Stimulated activated CD8-positive, alpha-beta memory T cell treated with anti-CD3 and anti-CD28 coated beads, Interleukin-15, amount 100 ng/mL, for 4 hours (primary cell): ENCODE data around the gene VSTM2B.

Source experiments
- DNase-seq, 2 donors: peaks; one replicate each; pipeline ENCODE4 v3.0.0-alpha.2; 2020; ENCODE audit warnings: low read depth in 2 of 2

VSTM2B gene

DNA sequence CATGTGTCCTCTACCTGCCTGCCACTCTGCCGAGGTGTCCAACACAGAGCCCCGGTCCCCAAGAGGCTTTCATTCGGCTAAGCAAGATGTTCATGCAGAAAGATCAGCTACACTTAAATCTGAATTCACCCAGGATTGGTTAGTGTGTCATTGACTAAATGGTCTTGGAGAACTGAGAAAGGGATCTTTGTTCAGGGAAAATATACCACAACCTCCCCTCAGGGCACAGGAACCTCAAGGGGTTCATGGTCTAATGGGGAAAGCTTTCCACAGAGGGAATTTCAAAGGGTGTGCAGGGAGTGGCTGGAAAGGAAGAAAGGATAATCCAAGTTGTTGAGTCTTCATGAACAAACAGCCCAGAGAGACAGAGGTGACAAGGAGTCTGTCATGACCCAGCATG is 65.9 kb downstream of the VSTM2B start:
- no peak for DNase-seq

GRCh38 chr19:29593869-29594268 is 68.1 kb downstream of the VSTM2B start:
- no peak for DNase-seq

GRCh38 chr19:29596080-29596727 is 70.4 kb downstream of the VSTM2B start:
- DNase-seq: no peak

GRCh38 chr19:29596885-29597525 is 71.2 kb downstream of the VSTM2B start:
- DNase-seq: no peak

DNA sequence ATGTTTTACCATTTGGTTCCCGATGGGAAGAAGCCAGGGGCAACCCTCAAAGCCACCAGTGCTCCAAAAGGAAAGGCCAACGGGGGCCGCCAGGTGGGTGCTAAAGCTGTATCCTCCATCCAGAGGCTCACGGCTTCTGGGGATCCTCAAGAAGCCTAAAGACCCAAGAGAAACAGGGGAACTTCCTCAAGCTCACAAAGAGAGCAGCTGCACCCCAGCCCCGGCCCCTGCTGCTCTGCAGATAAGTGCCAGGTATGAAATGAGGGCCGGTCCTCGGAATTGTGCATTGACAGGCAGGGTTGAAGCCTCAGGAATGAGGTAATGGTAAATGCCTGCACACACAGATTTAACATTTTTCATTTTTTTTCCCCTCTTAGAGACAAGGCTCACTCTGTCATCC is 72.2 kb downstream of the VSTM2B start:
- no peak for DNase-seq

DNA sequence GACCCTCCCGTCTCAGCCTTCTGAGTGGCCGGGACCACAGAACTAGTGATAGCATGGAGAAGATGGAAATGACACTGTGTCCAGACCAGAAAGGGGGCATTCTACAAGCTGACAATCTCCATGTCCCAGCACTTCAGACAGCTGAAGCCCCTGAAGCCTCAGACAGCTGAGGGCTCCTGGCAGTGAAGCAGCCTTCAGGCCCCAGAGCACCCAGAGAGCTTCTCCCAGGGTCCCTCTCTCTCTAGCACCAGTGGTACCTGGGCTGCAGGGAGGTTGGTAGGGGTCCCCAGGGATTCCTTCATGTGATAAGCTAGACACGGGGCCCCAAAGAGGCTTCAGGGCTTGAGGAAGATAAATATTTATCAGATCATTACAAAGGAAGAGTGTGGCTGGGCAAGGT is 72.7 kb downstream of the VSTM2B start:
- DNase-seq: no peak

GRCh38 chr19:29603308-29603707 is 77.5 kb downstream of the VSTM2B start:
- DNase-seq: no peak

- DNase-seq: peak; percentile 95 to 96
Measured at GRCh38 chr19:29605653-29606419, 80.0 kb downstream of the VSTM2B start, which contains the start of gene POP4. Gene POP4, plus strand, starts transcription at chr19:29606283. Its CDS starts 36 bp downstream, at chr19:29606319.

- DNase-seq: no peak
Measured at GRCh38 chr19:29606420-29606747, 80.6 kb downstream of the VSTM2B start.

GRCh38 chr19:29609636-29610035 is 83.8 kb downstream of the VSTM2B start:
- DNase-seq: no peak

DNA sequence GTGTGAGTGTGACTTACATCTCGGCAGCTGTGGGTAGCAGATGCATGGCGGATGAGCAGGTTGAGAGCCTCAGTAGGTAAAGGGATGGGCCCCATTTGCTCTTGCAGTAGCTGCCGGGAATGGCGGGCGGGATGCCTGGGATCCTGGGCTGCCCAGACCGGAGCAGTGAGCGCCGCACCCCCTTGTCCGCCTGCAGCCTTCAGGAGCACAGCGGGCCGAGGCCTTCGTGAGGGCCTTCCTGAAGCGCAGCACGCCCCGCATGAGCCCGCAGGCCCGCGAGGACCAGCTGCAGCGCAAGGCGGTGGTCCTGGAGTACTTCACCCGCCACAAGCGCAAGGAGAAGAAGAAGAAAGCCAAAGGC is 84.4 kb downstream of the VSTM2B start:
- no peak for DNase-seq

GRCh38 chr19:29610574-29611271 is 84.9 kb downstream of the VSTM2B start:
- DNase-seq: peak; percentile 57 to 74

DNA sequence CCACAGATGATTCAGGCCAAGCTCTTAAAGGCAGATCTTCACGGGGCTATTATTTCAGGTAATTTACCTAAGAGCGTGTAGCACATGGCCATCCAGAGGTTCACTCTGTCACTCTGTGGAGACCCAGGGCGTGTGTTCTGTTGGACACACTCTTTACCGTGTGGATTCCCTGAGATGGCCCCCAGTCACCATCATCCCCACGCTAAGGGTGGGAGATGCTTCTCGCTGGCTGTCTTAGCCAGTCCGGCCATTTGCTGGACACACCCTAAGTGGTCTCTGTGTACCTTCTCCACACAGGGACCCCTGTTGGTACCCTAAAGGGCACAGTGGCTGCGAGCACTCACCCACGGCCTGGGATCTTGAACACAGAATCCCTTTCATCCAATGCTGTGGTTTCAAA is 86.3 kb downstream of the VSTM2B start:
- DNase-seq: no peak

DNA sequence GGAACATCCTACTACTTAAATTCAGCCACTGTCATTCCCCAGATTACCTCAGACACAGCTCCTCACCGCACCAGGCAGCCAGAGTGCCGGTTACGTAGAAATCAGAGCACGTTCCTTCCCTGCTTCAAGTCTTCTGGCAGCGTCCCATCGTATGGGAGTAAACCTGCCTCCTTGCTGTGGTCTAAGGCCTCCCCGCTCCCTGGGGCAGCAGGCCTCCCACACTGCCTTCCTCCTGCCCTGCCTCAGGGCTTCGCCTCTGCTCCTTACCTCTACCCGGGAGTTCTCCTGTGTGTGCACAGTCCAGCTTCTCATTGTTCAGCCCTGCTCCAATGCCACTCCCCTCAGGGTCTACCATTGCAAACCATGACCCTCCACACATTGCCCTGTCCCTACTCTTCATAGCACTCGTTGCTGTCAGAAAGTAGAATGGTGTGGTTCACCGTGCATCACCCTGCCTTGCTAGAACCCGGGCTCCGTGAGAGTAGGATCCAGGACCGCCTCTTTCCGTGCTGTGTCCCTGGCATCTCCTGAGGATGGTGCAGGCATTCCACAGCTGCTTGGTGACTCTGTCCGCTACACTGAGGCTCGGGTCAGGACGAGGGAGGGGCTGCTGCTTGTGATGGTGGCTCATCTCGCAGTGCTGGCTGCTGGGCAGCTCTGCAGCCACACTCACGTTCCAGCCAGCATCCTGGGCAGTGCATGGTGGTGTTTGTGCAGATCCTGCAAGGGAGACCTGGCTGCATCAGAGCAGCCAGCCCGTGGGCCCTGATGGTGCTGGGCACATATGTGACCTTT is 87.2 kb downstream of the VSTM2B start:
- no peak for DNase-seq

- DNase-seq: no peak
Measured at GRCh38 chr19:29614046-29614445, 88.3 kb downstream of the VSTM2B start.
